Thoracic aorta (tissue), 2 donors: ENCODE data around the gene PRRG2. TPM values are rescaled to one million over a fixed set of nuclear protein-coding genes. Genes with fewer than 3 reads are reported as not detected.

ENCODE experiments used
- ATAC-seq: fragments of 150-250 bp; one replicate; pipeline ENCODE4 v1.8.0; 2017; ENCODE audit warnings: low read depth; ENCODE audit not compliant: insufficient number of reproducible peaks, low FRiP score
- DNase-seq: peaks from one replicate; pipeline ENCODE4 v3.0.0-alpha.2; 2020; ENCODE audit warnings: low spot score
- H3K27ac ChIP-seq, 2 donors: fragments of 200-600 bp; sonication (generic); 1 replicate in 1 of 2; 2 replicates in 1 of 2; pipeline ENCODE4 v1.5.1; 2016; ENCODE audit warnings: mild to moderate bottlenecking in 2 of 2, moderate library complexity in 2 of 2
- H3K27me3 ChIP-seq: fragments of 200-600 bp; sonication (generic); replicated peaks from 2 replicates; pipeline ENCODE4 v1.6.0; 2016; ENCODE audit warnings: mild to moderate bottlenecking; ENCODE audit not compliant: insufficient read depth
- H3K36me3 ChIP-seq: fragments of 200-600 bp; sonication (generic); one replicate; pipeline ENCODE4 v1.5.1; 2016
- H3K4me1 ChIP-seq, 2 donors: fragments of 200-600 bp; sonication (generic); 1 replicate in 1 of 2; 2 replicates in 1 of 2; pipeline versions ENCODE4 v1.5.1 to v1.6.0; 2016; ENCODE audit warnings: low read depth in 2 of 2, mild to moderate bottlenecking in 1 of 2; ENCODE audit not compliant: control insufficient read depth in 1 of 2
- H3K4me3 ChIP-seq: fragments of 200-600 bp; sonication (generic); 2 replicates; pipeline ENCODE4 v1.5.1; 2016; ENCODE audit warnings: mild to moderate bottlenecking
- H3K9me3 ChIP-seq: fragments of 200-600 bp; sonication (generic); 2 replicates; pipeline ENCODE4 v1.5.1; 2016
- CTCF ChIP-seq: fragments of 200-600 bp; sonication (generic); IDR thresholded peaks from one replicate; pipeline ENCODE4 v1.5.1; 2019; ENCODE audit warnings: antibody characterized with exemption
- total RNA-seq, 2 donors: library from RNA; depleted of rRNA; stranded (reverse); fragments of >200 nt; gene quantifications; one replicate each; pipeline versions ENCODE4 v1.1.0 to v1.2.3, GENCODE V29; 2016

PRRG2 gene
- total RNA-seq, 2 donors from 2014 or later = not detected

GRCh38 chr19:49599378-49600295 lies 18.5 kb downstream of the PRRG2 start:
- ATAC-seq = no peak
- Histone ChIP-seq H3K27ac (no peak overlapping the region), H3K36me3 (peaks cover 71% of the 10 kb centered on the region), H3K27me3 (no peaks in the 10 kb centered on the region), H3K4me1 (no peaks in the 10 kb centered on the region), H3K9me3 (no peaks in the 10 kb centered on the region), H3K4me3 (no peak overlapping the region)
- no peak for TF ChIP-seq CTCF
- no peak for DNase-seq

- H3K36me3 ChIP-seq = peaks cover 53% of the 10 kb centered on the region
Measured at GRCh38 chr19:49601482-49602038, 20.4 kb downstream of the PRRG2 start.

GRCh38 chr19:49602806-49603205 lies 21.7 kb downstream of the PRRG2 start:
- ATAC-seq (no peak), DNase-seq (no peak)
- Histone ChIP-seq H3K27ac (no peak overlapping the region), H3K4me1 (no peaks in the 10 kb centered on the region), H3K9me3 (no peaks in the 10 kb centered on the region), H3K36me3 (peaks cover 65% of the 10 kb centered on the region), H3K27me3 (no peaks in the 10 kb centered on the region), H3K4me3 (no peak overlapping the region)
- no peak for TF ChIP-seq CTCF

More at GRCh38 chr19:49601482-49602038, 20.4 kb downstream of the PRRG2 start:
- H3K27ac ChIP-seq = no peak overlapping the region
- DNase-seq = no peak
- TF ChIP-seq CTCF = no peak
- no peaks in the 10 kb centered on the region for H3K4me1 ChIP-seq
- H3K9me3 ChIP-seq = no peaks in the 10 kb centered on the region
- no peaks in the 10 kb centered on the region for H3K27me3 ChIP-seq
- no peak overlapping the region for H3K4me3 ChIP-seq
- no peak for ATAC-seq

- Histone ChIP-seq H3K9me3 (no peaks in the 10 kb centered on the region), H3K4me1 (no peaks in the 10 kb centered on the region), H3K4me3 (no peak overlapping the region), H3K27ac (no peak overlapping the region), H3K36me3 (peaks cover 60% of the 10 kb centered on the region), H3K27me3 (no peaks in the 10 kb centered on the region)
- ATAC-seq (no peak), DNase-seq (no peak)
- no peak for TF ChIP-seq CTCF
Measured at GRCh38 chr19:49605605-49606004, 24.5 kb downstream of the PRRG2 start.

- no peaks in the 10 kb centered on the region for H3K27me3 ChIP-seq
- peaks cover 0 to 3% of the 10 kb centered on the region in 2 donors for H3K4me1 ChIP-seq
- no peak for TF ChIP-seq CTCF
- no peaks in the 10 kb centered on the region for H3K9me3 ChIP-seq
- DNase-seq (no peak), ATAC-seq (no peak)
- peaks cover 42% of the 10 kb centered on the region for H3K36me3 ChIP-seq
- no peak overlapping the region for H3K4me3 ChIP-seq
- H3K27ac ChIP-seq = no peak overlapping the region
Measured at GRCh38 chr19:49609499-49610092, 28.5 kb downstream of the PRRG2 start.
